ENCODE data around the gene KCNA4.

DNA sequence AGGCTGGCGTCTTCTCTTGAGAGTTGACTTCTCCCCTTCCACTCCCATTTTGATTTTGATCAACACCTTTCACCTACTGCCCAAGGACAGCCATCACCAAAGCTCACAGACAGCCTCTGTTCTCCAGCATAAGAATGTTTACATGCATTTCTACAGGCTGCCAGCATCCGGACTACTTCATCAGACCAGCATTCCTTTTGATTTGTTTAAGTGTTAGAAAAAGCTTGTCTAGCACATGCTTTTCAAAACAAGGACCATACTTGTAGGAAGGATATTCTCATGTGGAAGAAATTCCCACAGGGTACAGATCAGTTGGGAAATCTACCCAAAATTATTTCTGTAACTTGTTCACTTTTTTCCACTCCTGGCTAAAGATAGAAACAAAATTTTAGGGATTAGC, 6.2 kb upstream of the KCNA4 start:
- TF ChIP-seq, protein P1, sequence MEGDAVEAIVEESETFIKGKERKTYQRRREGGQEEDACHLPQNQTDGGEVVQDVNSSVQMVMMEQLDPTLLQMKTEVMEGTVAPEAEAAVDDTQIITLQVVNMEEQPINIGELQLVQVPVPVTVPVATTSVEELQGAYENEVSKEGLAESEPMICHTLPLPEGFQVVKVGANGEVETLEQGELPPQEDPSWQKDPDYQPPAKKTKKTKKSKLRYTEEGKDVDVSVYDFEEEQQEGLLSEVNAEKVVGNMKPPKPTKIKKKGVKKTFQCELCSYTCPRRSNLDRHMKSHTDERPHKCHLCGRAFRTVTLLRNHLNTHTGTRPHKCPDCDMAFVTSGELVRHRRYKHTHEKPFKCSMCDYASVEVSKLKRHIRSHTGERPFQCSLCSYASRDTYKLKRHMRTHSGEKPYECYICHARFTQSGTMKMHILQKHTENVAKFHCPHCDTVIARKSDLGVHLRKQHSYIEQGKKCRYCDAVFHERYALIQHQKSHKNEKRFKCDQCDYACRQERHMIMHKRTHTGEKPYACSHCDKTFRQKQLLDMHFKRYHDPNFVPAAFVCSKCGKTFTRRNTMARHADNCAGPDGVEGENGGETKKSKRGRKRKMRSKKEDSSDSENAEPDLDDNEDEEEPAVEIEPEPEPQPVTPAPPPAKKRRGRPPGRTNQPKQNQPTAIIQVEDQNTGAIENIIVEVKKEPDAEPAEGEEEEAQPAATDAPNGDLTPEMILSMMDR (conservative IDR thresholded peaks at IDR 0.05 in 1 of 2, IDR thresholded peaks at IDR 0.05 in 1 of 2; ENCODE audit: low read depth in 1 of 2, low read length in 2 of 2) = no peak
- no peak for TF ChIP-seq EZH2 (IDR thresholded peaks at IDR 0.05; ENCODE audit: low read length, missing control alignments)
